HepG2 (cell line): ENCODE data around the gene FKBP8. TPM values are rescaled to one million over a fixed set of nuclear protein-coding genes. Genes with fewer than 3 reads are reported as not detected.

Experiments used
- CBX2 ChIP-seq, 2 experiments: fragments of 200-600 bp in 1 of 2; sonication (generic); formaldehyde crosslinking in 1 of 2; IDR thresholded peaks; 2 replicates each; pipeline versions ENCODE4 v1.7.0 to v1.8.1; 2018 to 2022; ENCODE audit warnings: low read depth in 2 of 2, low read length in 1 of 2, mild to moderate bottlenecking in 1 of 2, missing genetic modification reagents in 1 of 2
- FOSL1 ChIP-seq: sonication (generic); formaldehyde crosslinking; IDR thresholded peaks from 2 replicates; pipeline ENCODE4 v1.9.0; 2021; ENCODE audit warnings: missing genetic modification reagents, borderline replicate concordance
- GFI1 ChIP-seq: sonication (generic); formaldehyde crosslinking; IDR thresholded peaks from 2 replicates; pipeline ENCODE4 v1.5.0; 2020; ENCODE audit warnings: missing genetic modification reagents, mild to moderate bottlenecking, borderline replicate concordance
- IRF2 ChIP-seq: IDR thresholded peaks from 2 replicates; pipeline ENCODE4 v1.6.1; 2018; ENCODE audit warnings: missing genetic modification reagents, missing compliant biosample characterization
- IRX3 ChIP-seq: sonication (generic); formaldehyde crosslinking; IDR thresholded peaks from 2 replicates; pipeline ENCODE4 v1.8.1; 2023; ENCODE audit warnings: mild to moderate bottlenecking, low read depth, missing genetic modification reagents, borderline replicate concordance
- KAT8 ChIP-seq: IDR thresholded peaks from 2 replicates; pipeline ENCODE4 v1.6.1; 2016; ENCODE audit warnings: missing genetic modification reagents, missing compliant biosample characterization
- NR2F1 ChIP-seq, 2 experiments: fragments of 450-650 bp in 1 of 2; formaldehyde crosslinking in 1 of 2; IDR thresholded peaks; 2 replicates each; pipeline versions ENCODE4 v1.5.0 to v1.6.1; 2016 to 2020; ENCODE audit warnings: mild to moderate bottlenecking in 1 of 2, missing compliant biosample characterization in 1 of 2, missing genetic modification reagents in 1 of 2, moderate library complexity in 1 of 2
- TBL1XR1 ChIP-seq: fragments of 150-350 bp; IDR thresholded peaks from 2 replicates; pipeline ENCODE4 v1.6.1; 2014; ENCODE audit warnings: borderline replicate concordance, low read length; ENCODE audit not compliant: partially characterized antibody
- ZNF17 ChIP-seq: sonication (generic); formaldehyde crosslinking; IDR thresholded peaks from 2 replicates; pipeline ENCODE4 v1.5.0; 2020; ENCODE audit warnings: mild to moderate bottlenecking, missing genetic modification reagents
- ZNF563 ChIP-seq: sonication (generic); formaldehyde crosslinking; IDR thresholded peaks from 2 replicates; pipeline ENCODE4 v1.8.0; 2022; ENCODE audit warnings: mild to moderate bottlenecking, moderate library complexity, missing genetic modification reagents
- polyA plus RNA-seq, 8 experiments: library from polyadenylated mRNA; depleted of rRNA in 3 of 8; stranded (reverse) in 7 of 8; unstranded in 1 of 8; fragments of >200 nt; fragmentation: Illumina TruSeq in 4 of 8; extraction: Trizol in 4 of 8; gene quantifications; 2 replicates each; pipeline versions ENCODE4 v1.2.1 to v1.2.3, GENCODE V29; 2011 to 2016; ENCODE audit warnings: low read depth in 4 of 8, missing spikeins in 1 of 8, mixed read lengths in 1 of 8; ENCODE audit not compliant: insufficient read depth in 1 of 8
- total RNA-seq, 5 experiments: library from RNA; depleted of rRNA; stranded (reverse); fragments of >200 nt; fragmentation: Illumina TruSeq; extraction: Trizol; gene quantifications; 2 replicates each; pipeline ENCODE4 v1.2.3, GENCODE V29; 2016; ENCODE audit warnings: low read depth in 1 of 5
- TF ChIP-seq, protein P1 (sequence below): sonication (generic); formaldehyde crosslinking; IDR thresholded peaks from 2 replicates; pipeline ENCODE4 v1.4.0; 2020; ENCODE audit warnings: missing genetic modification reagents
- TF ChIP-seq, protein P2 (sequence below): sonication (generic); formaldehyde crosslinking; IDR thresholded peaks from 2 replicates; pipeline ENCODE4 v1.8.1; 2022; ENCODE audit warnings: low read depth, mild to moderate bottlenecking, missing genetic modification reagents
- TF ChIP-seq, protein P3 (sequence below): sonication (generic); formaldehyde crosslinking; IDR thresholded peaks from 2 replicates; pipeline ENCODE4 v1.5.1; 2020; ENCODE audit warnings: mild to moderate bottlenecking, missing genetic modification reagents, borderline replicate concordance
- TF ChIP-seq, protein P4 (sequence below): IDR thresholded peaks from 2 replicates; pipeline ENCODE4 v1.6.1; 2018; ENCODE audit warnings: missing genetic modification reagents, mild to moderate bottlenecking, missing compliant biosample characterization

FKBP8 gene
- total and polyA plus RNA-seq, 2 of the 13 experiments (the other 11 are each of a cell fraction or from before 2014, with no cell fraction given) = 81.7 to 93.9 TPM

DNA sequence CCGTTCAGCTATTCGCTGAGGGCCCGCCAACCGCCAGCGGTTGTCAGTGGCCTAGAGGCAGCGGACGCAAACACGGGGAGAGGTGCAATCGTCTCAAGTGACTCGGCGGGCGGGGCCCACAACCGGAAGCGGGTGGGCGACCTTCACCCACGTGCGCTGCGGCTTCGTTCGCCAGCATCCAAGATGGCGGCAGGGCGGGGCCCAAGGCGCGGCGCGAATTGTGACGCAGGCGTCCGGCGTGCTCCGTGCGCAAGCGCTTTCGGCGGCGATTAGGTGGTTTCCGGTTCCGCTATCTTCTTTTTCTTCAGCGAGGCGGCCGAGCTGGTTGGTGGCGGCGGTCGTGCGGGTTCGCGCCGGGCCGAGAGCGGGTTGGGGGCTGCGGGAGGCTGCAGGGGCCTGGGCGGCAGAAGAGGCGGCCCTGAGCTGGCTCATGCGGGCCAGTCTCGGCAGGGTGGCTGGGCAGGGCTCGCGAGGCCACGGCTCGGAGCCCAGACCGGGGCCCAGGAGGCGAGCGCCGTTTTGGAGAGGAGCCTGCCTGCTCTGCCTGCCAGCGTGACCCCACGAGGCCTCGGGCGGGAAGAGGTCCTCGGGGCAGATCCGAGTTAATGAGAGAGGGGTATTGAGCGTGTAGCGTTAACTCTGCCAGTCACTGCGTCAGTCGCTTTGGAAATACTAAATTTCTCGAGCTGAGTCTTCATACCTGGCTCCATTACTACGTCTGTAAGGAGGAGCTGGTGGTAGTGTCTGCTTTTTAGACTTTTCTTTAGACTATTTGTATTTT is 28.4 kb upstream of the FKBP8 start, which contains the start of gene UBA52 (continued):
- TF ChIP-seq, protein P1, sequence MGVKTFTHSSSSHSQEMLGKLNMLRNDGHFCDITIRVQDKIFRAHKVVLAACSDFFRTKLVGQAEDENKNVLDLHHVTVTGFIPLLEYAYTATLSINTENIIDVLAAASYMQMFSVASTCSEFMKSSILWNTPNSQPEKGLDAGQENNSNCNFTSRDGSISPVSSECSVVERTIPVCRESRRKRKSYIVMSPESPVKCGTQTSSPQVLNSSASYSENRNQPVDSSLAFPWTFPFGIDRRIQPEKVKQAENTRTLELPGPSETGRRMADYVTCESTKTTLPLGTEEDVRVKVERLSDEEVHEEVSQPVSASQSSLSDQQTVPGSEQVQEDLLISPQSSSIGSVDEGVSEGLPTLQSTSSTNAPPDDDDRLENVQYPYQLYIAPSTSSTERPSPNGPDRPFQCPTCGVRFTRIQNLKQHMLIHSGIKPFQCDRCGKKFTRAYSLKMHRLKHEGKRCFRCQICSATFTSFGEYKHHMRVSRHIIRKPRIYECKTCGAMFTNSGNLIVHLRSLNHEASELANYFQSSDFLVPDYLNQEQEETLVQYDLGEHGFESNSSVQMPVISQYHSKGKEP (CRISPR knock-in tag) = peak; percentile 89
- TF ChIP-seq, protein P2, sequence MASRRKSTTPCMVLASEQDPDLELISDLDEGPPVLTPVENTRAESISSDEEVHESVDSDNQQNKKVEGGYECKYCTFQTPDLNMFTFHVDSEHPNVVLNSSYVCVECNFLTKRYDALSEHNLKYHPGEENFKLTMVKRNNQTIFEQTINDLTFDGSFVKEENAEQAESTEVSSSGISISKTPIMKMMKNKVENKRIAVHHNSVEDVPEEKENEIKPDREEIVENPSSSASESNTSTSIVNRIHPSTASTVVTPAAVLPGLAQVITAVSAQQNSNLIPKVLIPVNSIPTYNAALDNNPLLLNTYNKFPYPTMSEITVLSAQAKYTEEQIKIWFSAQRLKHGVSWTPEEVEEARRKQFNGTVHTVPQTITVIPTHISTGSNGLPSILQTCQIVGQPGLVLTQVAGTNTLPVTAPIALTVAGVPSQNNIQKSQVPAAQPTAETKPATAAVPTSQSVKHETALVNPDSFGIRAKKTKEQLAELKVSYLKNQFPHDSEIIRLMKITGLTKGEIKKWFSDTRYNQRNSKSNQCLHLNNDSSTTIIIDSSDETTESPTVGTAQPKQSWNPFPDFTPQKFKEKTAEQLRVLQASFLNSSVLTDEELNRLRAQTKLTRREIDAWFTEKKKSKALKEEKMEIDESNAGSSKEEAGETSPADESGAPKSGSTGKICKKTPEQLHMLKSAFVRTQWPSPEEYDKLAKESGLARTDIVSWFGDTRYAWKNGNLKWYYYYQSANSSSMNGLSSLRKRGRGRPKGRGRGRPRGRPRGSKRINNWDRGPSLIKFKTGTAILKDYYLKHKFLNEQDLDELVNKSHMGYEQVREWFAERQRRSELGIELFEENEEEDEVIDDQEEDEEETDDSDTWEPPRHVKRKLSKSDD (CRISPR knock-in tag) = peak; percentile 100
- TF ChIP-seq GFI1 (CRISPR knock-in tag) (peak; percentile 59; the same call in 1 of the 2 replicates), KAT8 (CRISPR knock-in tag) (peak; percentile 97), IRF2 (CRISPR knock-in tag) (peak; percentile 96), TBL1XR1 (no peak), ZNF563 (peak; percentile 95), FOSL1 (CRISPR knock-in tag) (no peak), IRX3 (CRISPR knock-in tag) (no peak), ZNF17 (CRISPR knock-in tag) (no peak), NR2F1 (CRISPR knock-in tag; IDR thresholded peaks at IDR 0.05) (no peak), CBX2 (IDR thresholded peaks at IDR 0.05; ENCODE audit: low read depth, low read length) (no peak), CBX2 (CRISPR knock-in tag; IDR thresholded peaks at IDR 0.05; ENCODE audit: low read depth) (no peak)
- TF ChIP-seq, protein P3, sequence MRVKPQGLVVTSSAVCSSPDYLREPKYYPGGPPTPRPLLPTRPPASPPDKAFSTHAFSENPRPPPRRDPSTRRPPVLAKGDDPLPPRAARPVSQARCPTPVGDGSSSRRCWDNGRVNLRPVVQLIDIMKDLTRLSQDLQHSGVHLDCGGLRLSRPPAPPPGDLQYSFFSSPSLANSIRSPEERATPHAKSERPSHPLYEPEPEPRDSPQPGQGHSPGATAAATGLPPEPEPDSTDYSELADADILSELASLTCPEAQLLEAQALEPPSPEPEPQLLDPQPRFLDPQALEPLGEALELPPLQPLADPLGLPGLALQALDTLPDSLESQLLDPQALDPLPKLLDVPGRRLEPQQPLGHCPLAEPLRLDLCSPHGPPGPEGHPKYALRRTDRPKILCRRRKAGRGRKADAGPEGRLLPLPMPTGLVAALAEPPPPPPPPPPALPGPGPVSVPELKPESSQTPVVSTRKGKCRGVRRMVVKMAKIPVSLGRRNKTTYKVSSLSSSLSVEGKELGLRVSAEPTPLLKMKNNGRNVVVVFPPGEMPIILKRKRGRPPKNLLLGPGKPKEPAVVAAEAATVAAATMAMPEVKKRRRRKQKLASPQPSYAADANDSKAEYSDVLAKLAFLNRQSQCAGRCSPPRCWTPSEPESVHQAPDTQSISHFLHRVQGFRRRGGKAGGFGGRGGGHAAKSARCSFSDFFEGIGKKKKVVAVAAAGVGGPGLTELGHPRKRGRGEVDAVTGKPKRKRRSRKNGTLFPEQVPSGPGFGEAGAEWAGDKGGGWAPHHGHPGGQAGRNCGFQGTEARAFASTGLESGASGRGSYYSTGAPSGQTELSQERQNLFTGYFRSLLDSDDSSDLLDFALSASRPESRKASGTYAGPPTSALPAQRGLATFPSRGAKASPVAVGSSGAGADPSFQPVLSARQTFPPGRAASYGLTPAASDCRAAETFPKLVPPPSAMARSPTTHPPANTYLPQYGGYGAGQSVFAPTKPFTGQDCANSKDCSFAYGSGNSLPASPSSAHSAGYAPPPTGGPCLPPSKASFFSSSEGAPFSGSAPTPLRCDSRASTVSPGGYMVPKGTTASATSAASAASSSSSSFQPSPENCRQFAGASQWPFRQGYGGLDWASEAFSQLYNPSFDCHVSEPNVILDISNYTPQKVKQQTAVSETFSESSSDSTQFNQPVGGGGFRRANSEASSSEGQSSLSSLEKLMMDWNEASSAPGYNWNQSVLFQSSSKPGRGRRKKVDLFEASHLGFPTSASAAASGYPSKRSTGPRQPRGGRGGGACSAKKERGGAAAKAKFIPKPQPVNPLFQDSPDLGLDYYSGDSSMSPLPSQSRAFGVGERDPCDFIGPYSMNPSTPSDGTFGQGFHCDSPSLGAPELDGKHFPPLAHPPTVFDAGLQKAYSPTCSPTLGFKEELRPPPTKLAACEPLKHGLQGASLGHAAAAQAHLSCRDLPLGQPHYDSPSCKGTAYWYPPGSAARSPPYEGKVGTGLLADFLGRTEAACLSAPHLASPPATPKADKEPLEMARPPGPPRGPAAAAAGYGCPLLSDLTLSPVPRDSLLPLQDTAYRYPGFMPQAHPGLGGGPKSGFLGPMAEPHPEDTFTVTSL (CRISPR knock-in tag) = no peak
- TF ChIP-seq, protein P4, sequence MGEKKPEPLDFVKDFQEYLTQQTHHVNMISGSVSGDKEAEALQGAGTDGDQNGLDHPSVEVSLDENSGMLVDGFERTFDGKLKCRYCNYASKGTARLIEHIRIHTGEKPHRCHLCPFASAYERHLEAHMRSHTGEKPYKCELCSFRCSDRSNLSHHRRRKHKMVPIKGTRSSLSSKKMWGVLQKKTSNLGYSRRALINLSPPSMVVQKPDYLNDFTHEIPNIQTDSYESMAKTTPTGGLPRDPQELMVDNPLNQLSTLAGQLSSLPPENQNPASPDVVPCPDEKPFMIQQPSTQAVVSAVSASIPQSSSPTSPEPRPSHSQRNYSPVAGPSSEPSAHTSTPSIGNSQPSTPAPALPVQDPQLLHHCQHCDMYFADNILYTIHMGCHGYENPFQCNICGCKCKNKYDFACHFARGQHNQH (CRISPR knock-in tag) = peak; percentile 96
